HG02610 (cell line): ENCODE data around the gene NPAS2.

Experiments used
- ATAC-seq: cut with Tn5 transposase; IDR thresholded peaks from one replicate; pipeline ENCODE4 v1.9.1; 2021; ENCODE audit warnings: mild to moderate bottlenecking, moderate library complexity; ENCODE audit not compliant: unreplicated experiment

The NPAS2 gene

DNA sequence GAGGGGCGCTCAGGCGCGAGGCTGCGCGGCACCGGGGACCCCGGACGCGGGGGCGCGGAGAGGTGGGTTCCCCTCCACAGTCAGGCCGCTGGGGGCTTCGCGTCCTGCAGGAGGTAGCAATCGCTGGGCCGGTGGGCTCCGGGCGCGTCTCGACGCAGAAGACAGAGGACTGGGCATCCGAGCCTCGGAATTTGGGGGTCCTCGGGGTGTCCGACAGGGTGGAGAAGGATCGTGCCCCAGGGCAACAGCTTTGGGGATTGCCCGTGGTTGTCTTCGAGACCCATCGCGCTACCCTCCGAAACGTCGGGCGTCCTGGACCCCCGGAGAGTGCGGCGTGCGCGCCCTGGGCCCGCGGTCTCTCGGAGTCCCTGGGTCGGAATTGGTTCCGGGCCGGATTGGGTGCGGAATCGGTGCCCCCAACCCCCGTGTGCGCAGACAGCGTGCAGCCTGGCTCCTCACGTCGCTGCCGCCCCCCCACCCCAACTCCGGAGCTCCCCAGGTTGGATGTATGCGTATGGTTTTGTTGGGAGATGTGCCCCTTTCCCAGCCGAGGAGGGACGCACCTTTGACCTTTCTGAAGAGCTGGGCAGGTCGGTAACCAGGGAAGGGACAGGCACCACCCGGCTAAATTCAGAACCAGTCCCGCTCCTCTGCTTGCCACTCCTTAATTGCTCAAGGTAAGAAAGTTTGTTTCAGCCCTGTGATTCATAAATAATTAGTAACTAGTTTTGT is 750 bp downstream of the NPAS2 start:
- ATAC-seq: no peak

DNA sequence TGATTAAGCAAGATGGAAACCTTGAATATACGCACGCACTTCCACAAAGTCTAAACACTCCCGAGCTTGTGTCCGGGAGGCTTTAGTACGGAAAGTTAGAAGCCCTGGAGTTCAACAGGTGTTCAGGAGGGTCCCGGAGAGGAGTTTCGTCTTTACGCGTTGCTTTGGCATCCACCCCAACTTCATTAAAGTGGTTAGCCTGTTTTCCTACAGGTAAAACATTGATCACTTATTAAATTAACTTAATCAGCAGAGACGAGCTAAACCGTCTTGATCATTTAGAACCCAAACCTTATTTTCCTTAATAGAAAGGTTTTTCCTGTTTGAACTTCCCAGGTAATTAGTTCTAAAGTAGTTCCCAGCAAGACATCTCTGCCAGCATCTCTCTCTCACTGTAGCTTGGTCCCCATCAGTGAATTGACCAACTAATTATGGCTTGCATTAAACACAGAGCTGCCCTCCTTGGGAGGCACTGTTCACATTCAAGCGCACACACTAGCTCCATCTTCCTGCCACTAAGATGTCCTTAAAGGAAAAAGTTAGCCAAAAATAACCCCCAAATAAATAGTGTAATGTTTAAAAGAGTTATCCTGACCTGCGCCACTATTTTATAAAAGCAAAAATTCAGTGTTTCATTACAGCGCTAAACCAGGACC is 1.4 kb downstream of the NPAS2 start:
- ATAC-seq: no peak

DNA sequence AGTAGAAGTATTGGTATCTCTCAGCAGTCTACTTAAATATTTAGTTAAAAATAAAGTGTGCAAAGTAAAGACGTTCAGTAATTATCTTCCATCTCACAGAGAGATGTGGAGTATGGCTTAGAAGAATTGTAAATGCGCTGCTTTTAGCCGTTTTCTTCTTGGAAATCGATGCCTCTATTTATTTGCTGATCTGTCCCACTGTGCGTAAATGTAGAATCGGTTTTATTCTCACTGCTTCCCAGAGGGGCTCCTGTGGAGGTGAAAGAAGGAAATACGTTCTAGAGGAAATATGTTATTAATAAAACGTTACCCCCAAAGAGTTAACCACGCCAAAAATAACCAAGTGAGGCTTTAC is 1.9 kb downstream of the NPAS2 start:
- ATAC-seq: no peak

DNA sequence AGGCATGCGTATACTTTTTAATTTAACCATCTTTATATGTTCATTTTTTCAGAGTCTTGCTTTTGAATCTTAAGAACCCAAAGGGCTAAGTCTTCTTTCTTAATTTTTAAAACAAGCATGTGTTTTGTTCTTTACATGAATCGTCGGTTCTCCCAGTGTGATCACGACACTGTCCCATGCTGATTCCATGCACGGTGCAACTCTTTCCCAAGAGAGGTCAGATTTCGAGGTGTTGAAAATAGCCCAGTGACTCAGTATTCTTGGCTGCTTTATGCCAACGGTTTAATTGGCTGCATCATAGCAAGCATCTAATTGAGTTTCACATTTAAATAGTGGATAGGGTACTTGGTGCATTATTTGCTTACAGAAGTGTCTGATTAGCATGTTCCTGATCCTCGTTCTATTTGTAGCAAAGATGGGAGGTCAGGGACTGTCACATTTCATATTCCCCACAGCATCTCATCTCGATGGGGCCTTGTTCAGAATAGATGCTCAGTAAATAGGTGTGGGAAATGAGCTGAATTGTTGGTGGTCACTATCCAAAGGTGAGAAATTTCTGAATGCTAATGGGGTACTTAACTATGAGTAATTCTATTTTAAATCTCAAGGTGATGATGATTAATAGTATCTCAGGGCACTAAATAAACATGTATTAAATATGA is 2.8 kb downstream of the NPAS2 start:
- ATAC-seq: no peak

DNA sequence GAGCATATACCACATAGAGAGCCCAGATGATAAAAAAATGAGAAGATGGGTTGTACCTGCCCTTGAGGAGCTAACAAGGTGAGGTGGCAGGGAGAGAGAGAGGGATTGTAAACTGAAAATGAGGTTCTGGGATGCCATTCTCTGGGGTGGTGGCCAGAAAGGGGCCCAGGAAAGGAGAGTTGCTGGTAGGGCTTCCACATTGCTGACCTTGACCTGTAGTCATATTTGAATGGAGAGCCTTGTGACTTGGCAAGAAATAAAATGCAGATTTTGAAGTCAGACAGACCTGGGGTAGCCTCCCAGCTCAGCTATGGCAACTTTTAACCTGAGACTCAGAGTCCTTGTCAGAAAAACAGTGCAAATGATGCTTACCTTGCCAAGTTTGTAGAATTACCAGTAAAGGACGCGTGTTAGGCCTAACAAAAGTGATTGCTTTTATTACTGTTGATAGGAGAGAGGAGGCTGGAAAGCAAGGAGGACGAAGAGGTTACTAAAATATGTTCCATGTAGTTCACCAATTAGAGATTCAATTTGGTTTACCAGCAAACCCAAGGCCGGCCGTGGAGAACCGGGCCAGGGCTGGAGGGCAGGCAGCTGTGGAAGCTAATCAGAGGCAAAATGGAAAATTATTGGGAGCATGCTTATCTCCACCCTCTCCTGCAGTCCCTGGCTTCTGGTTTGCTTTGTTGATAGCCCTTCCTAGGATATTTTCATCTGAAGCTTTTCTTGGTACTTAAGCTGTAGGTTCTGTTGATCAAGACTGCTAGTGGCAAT is 3.9 kb downstream of the NPAS2 start:
- no peak for ATAC-seq

DNA sequence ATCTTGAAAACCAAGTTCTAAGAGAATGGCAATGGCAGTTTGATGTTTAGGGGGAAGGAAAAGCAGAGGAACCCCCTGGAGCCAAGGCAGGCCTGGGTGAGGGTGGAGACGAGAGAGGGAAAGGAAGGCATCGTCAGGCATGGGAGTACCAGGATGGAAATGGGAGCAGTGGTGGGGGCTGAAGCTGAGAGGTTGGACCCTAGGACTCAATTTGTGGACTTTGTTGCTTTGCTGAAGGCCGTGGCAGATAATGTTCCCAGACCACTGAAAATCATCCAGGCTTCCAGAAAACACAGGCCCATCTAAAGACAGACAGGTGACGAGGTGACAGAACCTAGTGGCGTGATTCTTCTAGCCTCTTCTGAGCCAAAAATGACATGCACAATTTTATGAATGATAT is 4.9 kb downstream of the NPAS2 start:
- no peak for ATAC-seq

DNA sequence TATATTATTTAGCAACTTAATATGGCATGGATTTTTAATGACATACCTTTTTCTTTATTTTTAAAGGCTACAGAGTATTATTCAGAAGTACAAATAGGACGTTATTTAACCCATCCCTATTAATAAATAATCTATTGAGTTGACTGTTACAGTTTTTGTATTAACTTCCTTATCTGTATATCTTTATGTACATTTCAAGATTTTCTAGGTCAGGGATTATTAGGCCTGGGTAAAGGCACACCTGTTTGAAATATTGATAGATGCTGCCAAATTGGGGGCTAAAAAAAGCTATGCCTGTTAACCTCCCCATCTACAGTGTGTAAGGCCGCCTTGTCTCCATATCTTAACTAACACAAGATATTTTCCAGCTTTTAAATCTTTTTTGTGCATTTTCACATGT is 6.6 kb downstream of the NPAS2 start:
- ATAC-seq: no peak

DNA sequence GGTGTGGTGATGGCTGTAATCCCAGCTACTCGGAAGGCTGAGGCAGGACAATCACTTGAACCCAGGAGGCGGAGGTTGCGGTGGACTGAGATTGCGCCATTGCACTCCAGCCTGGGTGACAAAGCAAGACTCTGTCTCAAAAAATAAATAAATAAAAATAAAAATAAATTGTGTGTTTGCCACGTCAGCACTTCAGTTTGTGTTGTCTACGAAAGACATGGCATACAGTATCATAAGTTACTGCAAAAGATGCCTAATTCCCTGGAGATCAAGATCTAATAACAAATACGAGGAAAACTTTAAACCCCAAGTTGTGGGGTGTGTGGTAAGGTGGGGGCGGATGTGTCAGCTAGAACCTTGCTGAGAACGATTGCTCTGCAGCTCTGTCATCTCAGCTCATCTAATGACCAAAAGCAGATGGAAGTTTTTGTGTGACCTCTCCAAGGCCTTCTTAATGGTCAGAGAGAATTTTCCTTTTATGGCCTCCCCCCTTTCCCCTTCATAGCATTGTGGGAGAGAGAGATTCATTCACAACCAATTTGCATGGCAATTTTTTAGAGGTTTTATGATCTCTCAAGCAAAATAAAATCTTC is 11.3 kb downstream of the NPAS2 start:
- ATAC-seq: no peak

DNA sequence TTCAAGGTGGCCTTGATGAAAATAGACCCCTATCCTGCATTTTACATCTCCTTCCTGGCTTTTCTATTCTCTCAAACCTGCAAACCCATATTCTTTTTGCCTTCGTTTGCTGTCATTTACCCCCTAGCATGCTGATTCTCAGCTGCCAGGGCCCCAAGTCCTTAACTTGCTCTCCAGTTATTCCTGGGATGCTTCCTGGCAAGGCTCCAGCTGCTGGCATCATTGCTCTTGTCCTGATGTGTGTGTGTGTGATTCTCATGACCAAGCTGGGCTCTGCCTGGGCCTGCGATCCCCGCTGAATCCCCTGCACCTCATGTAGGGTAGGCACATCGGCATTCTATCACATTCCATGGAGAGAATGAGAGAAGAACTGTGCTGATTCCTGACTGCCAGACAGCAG is 11.9 kb downstream of the NPAS2 start:
- ATAC-seq: no peak

DNA sequence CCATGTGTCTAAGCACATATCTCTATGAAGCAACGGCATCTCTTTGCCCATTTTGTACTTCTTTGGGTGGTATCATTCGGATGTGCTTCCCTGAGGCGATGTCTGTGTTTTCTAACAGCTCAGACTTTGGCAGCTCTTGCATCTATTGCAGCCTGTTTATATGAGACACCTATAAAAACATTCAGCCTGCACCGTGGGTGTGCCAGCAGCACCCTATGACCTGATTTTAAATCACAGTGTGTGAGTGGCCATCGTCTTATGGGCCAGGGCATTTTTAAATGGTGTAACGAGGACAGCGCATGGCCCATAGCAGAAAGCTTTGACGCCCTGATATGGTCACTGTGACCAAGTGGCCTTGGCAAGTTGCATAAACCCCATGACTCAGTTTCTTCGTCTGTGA is 12.9 kb downstream of the NPAS2 start:
- ATAC-seq: no peak

DNA sequence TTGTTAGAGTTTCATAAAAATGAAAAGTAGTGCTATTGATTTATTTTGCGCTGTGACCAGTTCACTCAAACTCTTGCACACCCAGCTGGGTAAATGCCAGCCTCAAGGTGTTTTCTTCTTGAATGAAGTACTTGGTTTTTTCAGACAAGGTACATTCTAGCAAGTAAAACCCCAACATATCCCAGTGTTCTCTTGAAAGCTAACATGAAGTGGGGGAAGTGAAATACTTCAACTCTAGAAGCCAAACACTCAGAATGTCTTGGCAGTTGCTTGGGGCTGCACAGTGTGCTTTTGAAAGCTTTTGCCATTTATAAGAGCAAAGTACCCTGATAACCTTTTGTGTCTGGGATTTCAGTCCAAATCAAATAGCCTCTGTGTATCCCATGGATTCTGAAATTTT is 13.4 kb downstream of the NPAS2 start:
- ATAC-seq: no peak

DNA sequence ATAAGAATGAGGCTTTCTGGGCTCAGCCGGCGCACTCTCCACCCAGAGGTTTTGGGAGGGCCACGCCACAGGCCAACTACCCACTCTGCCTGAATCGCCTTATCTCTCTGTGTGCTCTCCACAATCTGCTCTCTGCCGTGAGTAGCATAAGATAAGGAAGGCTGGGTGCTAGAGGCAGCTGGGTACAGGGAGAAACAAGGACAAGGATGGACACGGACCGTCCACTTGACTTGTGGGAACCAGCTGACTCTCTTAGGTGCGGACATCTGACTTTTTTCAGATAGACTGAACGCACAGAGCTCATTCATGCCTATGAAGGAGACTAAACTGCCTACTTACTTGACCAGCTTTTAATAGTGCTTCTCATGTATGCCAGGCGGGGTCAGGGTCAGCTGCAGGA is 14.3 kb downstream of the NPAS2 start:
- ATAC-seq: no peak

DNA sequence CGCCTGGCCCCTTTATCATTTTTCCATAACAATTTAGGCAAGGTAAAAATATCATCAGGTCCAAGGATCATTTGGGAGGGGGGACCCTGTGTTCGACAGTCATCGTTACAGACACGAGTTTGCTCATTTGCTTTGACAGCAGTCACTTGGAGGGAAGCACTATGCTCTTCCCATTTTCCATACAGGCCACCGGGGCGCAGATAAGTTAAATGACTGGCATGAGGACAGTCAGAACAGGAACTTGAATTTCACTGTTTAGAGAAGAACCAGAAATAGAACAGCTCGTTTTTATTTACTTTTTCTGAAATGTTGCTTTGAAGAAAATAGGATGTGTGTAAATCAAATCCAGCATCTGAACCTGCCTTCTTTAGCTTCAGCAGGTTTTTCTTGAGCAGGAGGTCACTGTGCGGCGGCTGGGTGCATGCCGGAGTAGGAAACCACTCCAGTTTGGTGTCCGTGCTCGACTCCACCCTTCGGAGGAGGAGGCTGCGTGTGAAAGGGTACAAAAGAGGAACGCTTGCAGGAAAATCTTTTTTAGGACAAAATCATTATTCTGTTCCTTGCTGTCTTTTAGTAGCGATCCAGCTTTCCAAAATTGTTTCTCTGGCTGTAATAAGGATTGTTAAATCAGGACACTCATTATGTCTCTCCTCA is 15.2 kb downstream of the NPAS2 start:
- ATAC-seq: no peak

DNA sequence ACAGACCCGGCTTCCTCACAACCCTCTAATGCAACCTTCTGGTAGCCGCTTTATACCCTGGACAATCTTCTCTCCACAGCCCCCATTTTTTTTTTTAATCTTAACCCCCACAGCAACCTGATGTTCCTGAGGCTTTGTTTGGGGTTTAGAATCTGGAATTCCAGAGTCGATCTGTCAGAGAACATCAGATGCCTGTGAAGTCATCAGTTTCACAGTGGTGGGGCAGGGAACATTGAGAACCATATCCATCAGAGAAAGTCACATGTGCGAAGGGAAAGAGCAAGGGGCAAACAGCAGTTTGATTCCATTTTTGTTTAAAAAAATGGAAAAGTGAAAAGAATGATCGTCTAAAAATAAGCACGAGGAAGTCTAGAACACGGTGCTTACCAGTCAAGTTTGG is 20.6 kb downstream of the NPAS2 start:
- no peak for ATAC-seq

DNA sequence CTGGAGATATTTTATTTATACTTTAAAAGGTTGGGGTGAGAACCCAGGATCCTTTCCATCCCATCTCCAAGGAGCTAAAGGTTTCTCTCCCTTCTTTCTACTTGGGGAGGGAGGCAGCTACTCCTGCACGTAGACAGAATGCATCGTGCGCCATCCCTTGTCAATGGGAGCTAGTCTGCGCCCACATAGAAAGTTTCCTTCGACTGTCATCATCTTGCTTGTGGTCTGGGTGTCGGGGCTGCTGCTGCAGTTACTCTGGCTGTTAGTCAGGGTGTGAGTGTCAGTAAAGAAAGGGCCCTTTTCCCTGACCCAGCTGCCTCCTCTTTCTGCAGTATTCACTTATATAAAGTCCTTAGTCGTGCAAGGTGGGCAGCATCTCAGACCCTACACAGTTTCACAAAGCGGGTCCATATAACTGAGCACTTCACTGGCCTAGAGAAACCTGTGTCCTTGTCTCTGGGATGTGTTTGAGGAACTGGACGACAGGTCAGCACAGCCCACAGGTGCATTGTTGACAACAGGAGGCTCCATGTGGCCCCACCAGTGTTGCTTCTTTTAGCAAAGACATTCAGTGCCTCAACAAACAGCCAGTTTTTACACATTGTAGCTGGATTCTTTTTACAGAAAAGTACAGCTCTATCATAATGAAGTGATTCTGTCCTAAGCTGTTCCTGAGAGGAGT is 22.4 kb downstream of the NPAS2 start:
- no peak for ATAC-seq

DNA sequence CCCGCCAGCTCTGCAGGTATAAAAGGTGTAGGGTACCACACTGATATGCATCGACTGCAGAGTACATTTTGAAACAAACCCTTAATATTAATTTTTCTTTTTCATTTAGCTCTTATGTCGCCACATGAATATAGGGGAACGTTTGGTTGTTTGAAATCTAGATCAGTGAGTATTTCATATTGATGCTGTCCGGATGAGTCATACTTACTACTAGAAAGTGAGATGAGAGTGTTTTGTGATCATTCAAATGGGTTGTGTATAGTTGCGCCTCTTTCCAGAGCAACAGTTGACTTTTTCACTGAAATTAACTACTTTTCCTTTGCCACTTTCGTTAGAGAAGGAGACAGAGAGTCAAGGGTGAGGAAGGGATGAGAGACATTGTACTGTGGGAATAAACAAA is 24.6 kb downstream of the NPAS2 start:
- ATAC-seq: no peak

DNA sequence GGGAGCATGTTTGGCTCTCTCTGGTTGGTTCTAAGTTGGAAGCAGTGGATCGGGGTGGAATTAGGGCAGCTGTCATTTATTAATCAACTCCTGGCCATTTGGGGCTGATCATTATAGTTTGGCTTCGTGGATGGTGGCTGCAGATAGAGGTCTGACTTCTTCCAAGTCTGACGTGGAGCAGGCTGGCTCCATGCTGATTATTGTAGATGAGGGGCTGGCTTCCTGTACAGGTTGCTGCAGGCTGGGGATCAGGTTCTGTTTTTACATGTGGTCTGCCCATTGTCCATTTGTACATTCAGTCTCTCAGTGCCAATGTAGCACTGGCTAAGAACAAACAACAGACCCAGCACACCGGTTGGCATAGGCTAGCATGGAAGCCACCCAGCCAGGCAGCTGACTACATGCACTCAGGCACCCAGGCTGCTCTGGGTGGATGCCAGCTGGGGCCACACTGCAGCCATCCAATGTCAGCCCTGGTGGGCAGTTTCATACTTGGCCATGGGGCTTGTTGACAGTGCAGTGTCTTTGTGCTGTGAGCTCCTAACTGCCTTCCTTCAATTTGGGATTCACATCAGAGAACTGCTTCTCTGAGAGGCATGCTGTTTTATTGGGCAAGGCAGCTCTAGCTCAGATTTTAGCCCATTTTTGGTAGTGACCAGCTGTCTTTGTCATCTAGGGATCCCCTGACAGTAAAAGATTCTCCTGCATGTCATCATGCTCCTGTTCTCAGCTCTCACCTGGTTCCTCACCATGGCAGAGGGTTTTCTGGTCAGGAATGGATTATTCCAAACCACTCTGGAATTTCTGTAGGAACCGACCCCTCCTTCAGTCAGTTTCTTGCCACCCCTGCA is 25.4 kb downstream of the NPAS2 start:
- no peak for ATAC-seq

DNA sequence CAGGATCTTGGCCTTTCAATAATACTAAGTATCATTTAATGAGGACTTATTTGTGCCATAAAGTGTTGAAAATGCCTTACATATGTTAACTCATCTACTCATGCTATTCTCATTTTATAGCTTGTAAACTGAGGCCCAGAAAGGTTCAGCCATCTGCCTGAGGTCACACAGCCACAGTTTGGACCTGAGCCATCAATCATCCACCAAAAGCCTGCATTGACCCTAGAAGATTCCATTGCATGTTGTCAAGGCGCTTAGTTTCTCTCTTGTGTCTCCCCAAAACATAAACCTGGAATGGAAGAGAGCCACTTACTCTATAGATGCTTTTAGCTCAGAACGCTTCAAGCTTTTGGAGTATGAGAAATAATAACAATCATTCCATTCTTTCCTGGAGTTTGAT is 26.8 kb downstream of the NPAS2 start:
- ATAC-seq: no peak

DNA sequence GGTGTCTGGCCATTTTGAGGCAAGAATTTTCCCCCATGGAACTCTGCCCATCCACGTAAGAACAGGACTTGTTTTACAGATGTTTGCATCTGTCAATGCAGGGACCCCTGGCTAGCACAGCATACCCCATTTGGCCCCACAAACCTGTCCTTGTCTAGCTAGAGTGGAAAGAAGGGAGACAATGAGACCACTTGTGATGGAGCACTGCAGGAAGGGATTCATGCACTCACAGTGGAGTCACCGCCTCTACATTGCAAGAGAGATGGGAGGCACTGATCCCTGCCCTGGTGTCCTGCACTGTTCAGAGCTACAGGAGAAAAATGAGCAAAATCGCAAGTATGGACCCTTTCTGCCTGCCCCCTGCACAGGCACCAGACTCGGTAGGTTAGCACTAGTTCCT is 32.5 kb downstream of the NPAS2 start:
- ATAC-seq: no peak
